Hepatocyte (in vitro differentiated cells): Measurements from ENCODE around the gene PRKCA. TPM values are rescaled to one million over a fixed set of nuclear protein-coding genes. Genes with fewer than 3 reads are reported as not detected.

Source experiments
- DNase-seq: peaks from one replicate; pipeline ENCODE4 v3.0.0-alpha.2; 2016; ENCODE audit warnings: low spot score
- H2AFZ ChIP-seq: fragments of 200-600 bp; sonication (generic); 2 replicates; pipeline ENCODE4 v1.6.0; 2016; ENCODE audit warnings: antibody characterized with exemption, mild to moderate bottlenecking
- H3K27ac ChIP-seq: fragments of 200-600 bp; sonication (generic); 2 replicates; pipeline ENCODE4 v1.5.1; 2016; ENCODE audit warnings: mild to moderate bottlenecking
- H3K27me3 ChIP-seq: fragments of 200-600 bp; sonication (generic); 2 replicates; pipeline ENCODE4 v1.6.1; 2016
- H3K36me3 ChIP-seq: fragments of 200-600 bp; sonication (generic); replicated peaks from 2 replicates; pipeline ENCODE4 v1.5.1; 2016; ENCODE audit warnings: low read depth; ENCODE audit not compliant: insufficient read depth
- H3K4me1 ChIP-seq: fragments of 200-600 bp; sonication (generic); 2 replicates; pipeline ENCODE4 v1.5.1; 2016; ENCODE audit warnings: mild to moderate bottlenecking, moderate library complexity; ENCODE audit not compliant: insufficient read depth
- H3K4me2 ChIP-seq: fragments of 200-600 bp; sonication (generic); 2 replicates; pipeline ENCODE4 v1.6.0; 2016
- H3K4me3 ChIP-seq: fragments of 200-600 bp; sonication (generic); 2 replicates; pipeline ENCODE4 v1.5.1; 2016; ENCODE audit warnings: mild to moderate bottlenecking
- H3K79me2 ChIP-seq: fragments of 200-600 bp; sonication (generic); 2 replicates; pipeline ENCODE4 v1.6.0; 2017; ENCODE audit warnings: mild to moderate bottlenecking
- H3K9me2 ChIP-seq: fragments of 200-600 bp; sonication (generic); replicated peaks from 2 replicates; pipeline ENCODE4 v1.6.0; 2017; ENCODE audit warnings: mild to moderate bottlenecking; ENCODE audit not compliant: insufficient read depth
- H3K9me3 ChIP-seq: fragments of 200-600 bp; sonication (generic); 2 replicates; pipeline ENCODE4 v1.5.1; 2016; ENCODE audit warnings: low read depth, mild to moderate bottlenecking
- H4K20me1 ChIP-seq: fragments of 200-600 bp; sonication (generic); 2 replicates; pipeline ENCODE4 v1.6.0; 2016; ENCODE audit warnings: mild to moderate bottlenecking; ENCODE audit not compliant: insufficient read depth, poor library complexity, severe bottlenecking
- CTCF ChIP-seq: fragments of 200-600 bp; sonication (generic); IDR thresholded peaks from 2 replicates; pipeline ENCODE4 v1.5.1; 2016; ENCODE audit warnings: antibody characterized with exemption, mild to moderate bottlenecking; ENCODE audit not compliant: poor library complexity
- EZH2 ChIP-seq: fragments of 200-600 bp; sonication (generic); IDR thresholded peaks from 2 replicates; pipeline ENCODE4 v1.6.1; 2016; ENCODE audit warnings: antibody characterized with exemption, mild to moderate bottlenecking, borderline replicate concordance
- EZH2phosphoT487 ChIP-seq: fragments of 200-600 bp; sonication (generic); IDR thresholded peaks from one replicate; pipeline ENCODE4 v1.6.1; 2018; ENCODE audit warnings: antibody characterized with exemption, mild to moderate bottlenecking, low read depth, moderate library complexity; ENCODE audit not compliant: unreplicated experiment, severe bottlenecking
- WGBS: methylation state at CpG from one replicate; pipeline ENCODE4 v1.1.6; 2016; ENCODE audit warnings: low lambda C conversion rate; ENCODE audit errors: missing lambda C conversion rate; 5-methylcytosine and 5-hydroxymethylcytosine counted together
- polyA plus RNA-seq: library from polyadenylated mRNA; unstranded; fragments of >200 nt; fragmentation: Nextera tagmentation; extraction: Ambion mirVana; gene quantifications from 2 replicates; pipeline ENCODE4 v1.2.1, GENCODE V29; 2016
- total RNA-seq: library from RNA; depleted of rRNA; stranded (reverse); fragments of >200 nt; gene quantifications from 2 replicates; pipeline ENCODE4 v1.2.3, GENCODE V29; 2014

The PRKCA gene
- total and polyA plus RNA-seq, 2 experiments from 2014 or later, result 5.9 to 18.5 TPM

- H3K9me2 ChIP-seq, result no peaks in the 10 kb centered on the region
- H3K79me2 ChIP-seq, result no peaks in the 10 kb centered on the region
- H4K20me1 ChIP-seq, result no peaks in the 10 kb centered on the region
- H3K36me3 ChIP-seq, result no peaks in the 10 kb centered on the region
- H3K9me3 ChIP-seq, result no peaks in the 10 kb centered on the region
- no peaks in the 10 kb centered on the region for H3K4me1 ChIP-seq
- 87% methylated on average over 4 of the region's 4 CpGs for WGBS
- TF ChIP-seq EZH2phosphoT487 (no peak), EZH2 (no peak), CTCF (no peak)
- no peaks in the 10 kb centered on the region for H3K27me3 ChIP-seq
- no peak for DNase-seq
- H3K4me2 ChIP-seq, result no peak overlapping the region
- no peak overlapping the region for H3K27ac ChIP-seq
- no peak overlapping the region for H2AFZ ChIP-seq
- H3K4me3 ChIP-seq, result no peak overlapping the region
Observed at GRCh38 chr17:66574123-66574522, 271.7 kb downstream of the PRKCA start.

GRCh38 chr17:66576473-66576872 is 274.1 kb downstream of the PRKCA start:
- WGBS, result 55% methylated on average over 6 of the region's 6 CpGs
- H3K27ac ChIP-seq, result no peak overlapping the region
- no peaks in the 10 kb centered on the region for H3K9me3 ChIP-seq
- no peaks in the 10 kb centered on the region for H3K27me3 ChIP-seq
- no peaks in the 10 kb centered on the region for H3K36me3 ChIP-seq
- no peaks in the 10 kb centered on the region for H3K4me1 ChIP-seq
- H3K79me2 ChIP-seq, result no peaks in the 10 kb centered on the region
- TF ChIP-seq EZH2 (no peak), CTCF (no peak), EZH2phosphoT487 (no peak)
- H4K20me1 ChIP-seq, result no peaks in the 10 kb centered on the region
- DNase-seq, result no peak
- H3K4me2 ChIP-seq, result no peak overlapping the region
- no peaks in the 10 kb centered on the region for H3K9me2 ChIP-seq
- H2AFZ ChIP-seq, result no peak overlapping the region
- H3K4me3 ChIP-seq, result no peak overlapping the region

- TF ChIP-seq EZH2 (no peak), CTCF (no peak), EZH2phosphoT487 (no peak)
Observed at GRCh38 chr17:66577041-66577440, 274.6 kb downstream of the PRKCA start.

More at GRCh38 chr17:66577041-66577440, 274.6 kb downstream of the PRKCA start:
- H3K36me3 ChIP-seq, result no peaks in the 10 kb centered on the region
- H4K20me1 ChIP-seq, result no peaks in the 10 kb centered on the region
- no peak overlapping the region for H3K27ac ChIP-seq
- H3K4me1 ChIP-seq, result no peaks in the 10 kb centered on the region
- no peak overlapping the region for H2AFZ ChIP-seq
- WGBS, result 97% methylated on average over 8 of the region's 8 CpGs
- H3K9me2 ChIP-seq, result no peaks in the 10 kb centered on the region
- H3K4me3 ChIP-seq, result no peak overlapping the region
- H3K9me3 ChIP-seq, result no peaks in the 10 kb centered on the region
- DNase-seq, result no peak
- no peaks in the 10 kb centered on the region for H3K27me3 ChIP-seq
- H3K79me2 ChIP-seq, result peaks cover 3% of the 10 kb centered on the region
- no peak overlapping the region for H3K4me2 ChIP-seq
